A549 (cell line): ENCODE data around the gene CLASP1. TPM values are rescaled to one million over a fixed set of nuclear protein-coding genes. Genes with fewer than 3 reads are reported as not detected.
"Not testable (repeated sequence)": the region's sequence is repeated elsewhere in the genome, so short reads cannot be mapped to it uniquely, and the experiment has no call there.

Source experiments
- ATAC-seq, 2 experiments: fragments of 200-7000 bp in 1 of 2; fragments of >200 bp in 1 of 2; cut with Nextera tagmentation in 1 of 2; cut with Tn5 transposase in 1 of 2; 3 replicates each; pipeline versions ENCODE4 v1.8.0 to v1.9.1; 2018 to 2020; ENCODE audit warnings: mild to moderate bottlenecking in 1 of 2, moderate library complexity in 1 of 2
- CTCF ChIA-PET: fragments of 300-600 bp; sonication (Branson Sonifier 250); formaldehyde crosslinking; extraction: SDS; loops from one replicate; lab custom pipeline; 2021; ENCODE audit warnings: antibody characterized with exemption, inconsistent platforms; lab: Yijun Ruan, JAX
- POLR2A ChIA-PET: fragments of 350-600 bp; formaldehyde crosslinking; extraction: SDS; loops from one replicate; lab custom pipeline; 2021; ENCODE audit warnings: antibody characterized with exemption, inconsistent platforms; lab: Yijun Ruan, JAX
- DNase-seq, 2 experiments: peaks; one replicate each; pipeline versions ENCODE4 v3.0.0 to v3.0.0-alpha.2; 2011 to 2016; ENCODE audit warnings: low read depth in 1 of 2, low spot score in 1 of 2
- FAIRE-seq: peaks from 2 replicates; lab custom pipeline; 2011; peaks lifted over from hg19 to GRCh38; lab: Jason Lieb, UNC
- H3K27ac ChIP-seq, 2 experiments: fragments of >200 bp; sonication (Bioruptor Twin); formaldehyde crosslinking; 3 replicates each; pipeline ENCODE4 v1.5.1; 2016 to 2017
- H3K4me1 ChIP-seq: fragments of >200 bp; sonication (Bioruptor Twin); formaldehyde crosslinking; 3 replicates; pipeline ENCODE4 v1.6.1; 2016
- H3K4me2 ChIP-seq: fragments of >200 bp; sonication (Bioruptor Twin); formaldehyde crosslinking; 3 replicates; pipeline ENCODE4 v1.6.1; 2016
- H3K4me3 ChIP-seq: fragments of >200 bp; sonication (Bioruptor Twin); formaldehyde crosslinking; 3 replicates; pipeline ENCODE4 v1.5.1; 2016
- H3K9me3 ChIP-seq: fragments of >200 bp; sonication (Bioruptor Twin); formaldehyde crosslinking; 3 replicates; pipeline ENCODE4 v1.6.1; 2016
- BHLHE40 ChIP-seq: IDR thresholded peaks from 2 replicates; pipeline ENCODE4 v1.6.1; 2012; ENCODE audit warnings: low read depth, low read length, inconsistent platforms
- CBX8 ChIP-seq: fragments of 200-600 bp; sonication (generic); IDR thresholded peaks from 2 replicates; pipeline ENCODE4 v1.6.1; 2016
- EHMT2 ChIP-seq: fragments of 200-600 bp; sonication (generic); IDR thresholded peaks from 2 replicates; pipeline ENCODE4 v1.6.1; 2016; ENCODE audit warnings: antibody characterized with exemption, low read depth, mild to moderate bottlenecking, moderate library complexity
- FOSL2 ChIP-seq, 2 experiments: fragments of 450-650 bp in 1 of 2; fragments of >200 bp in 1 of 2; sonication (Bioruptor Twin) in 1 of 2; formaldehyde crosslinking; IDR thresholded peaks; 2 replicates each; pipeline versions ENCODE4 v1.5.0 to v1.6.1; 2016 to 2020; ENCODE audit warnings: mild to moderate bottlenecking in 1 of 2, moderate library complexity in 1 of 2
- HEYL ChIP-seq: fragments of 250-450 bp; sonication (Bioruptor Pico); IDR thresholded peaks from 2 replicates; pipeline ENCODE4 v1.8.0; 2021; ENCODE audit warnings: mild to moderate bottlenecking, moderate library complexity
- HOXA7 ChIP-seq: fragments of 250-450 bp; sonication (Bioruptor Pico); IDR thresholded peaks from 2 replicates; pipeline ENCODE4 v1.5.0; 2020; ENCODE audit warnings: mild to moderate bottlenecking, moderate library complexity
- KDM5A ChIP-seq: fragments of 200-600 bp; sonication (generic); IDR thresholded peaks from 2 replicates; pipeline ENCODE4 v1.6.1; 2016; ENCODE audit warnings: antibody characterized with exemption, mild to moderate bottlenecking
- MYC ChIP-seq: IDR thresholded peaks from 2 replicates; pipeline ENCODE4 v1.6.1; 2012; ENCODE audit warnings: mild to moderate bottlenecking, inconsistent platforms, low read length, improper control_type of control experiment, borderline replicate concordance
- RCOR1 ChIP-seq: fragments of 150-350 bp; IDR thresholded peaks from 2 replicates; pipeline ENCODE4 v1.6.1; 2014; ENCODE audit warnings: antibody characterized with exemption, low read length, low read depth
- RFX5 ChIP-seq: fragments of 450-650 bp; IDR thresholded peaks from 2 replicates; pipeline ENCODE4 v1.7.1; 2014; ENCODE audit warnings: antibody characterized with exemption, mild to moderate bottlenecking, moderate library complexity
- SMC3 ChIP-seq: fragments of >200 bp; sonication (Bioruptor Twin); formaldehyde crosslinking; IDR thresholded peaks from 3 replicates; pipeline ENCODE4 v1.6.1; 2018; ENCODE audit warnings: inconsistent platforms
- TP53 ChIP-seq: fragments of 250-450 bp; sonication (Bioruptor Pico); IDR thresholded peaks from 2 replicates; pipeline ENCODE4 v1.5.0; 2021; ENCODE audit warnings: mild to moderate bottlenecking, moderate library complexity
- ZSCAN20 ChIP-seq: fragments of 250-450 bp; sonication (Bioruptor Pico); IDR thresholded peaks from 2 replicates; pipeline ENCODE4 v1.8.0; 2022; ENCODE audit warnings: mild to moderate bottlenecking, moderate library complexity
- WGBS: methylation state at CpG from one replicate; pipeline ENCODE4 v1.1.6; 2017; ENCODE audit errors: missing lambda C conversion rate; 5-methylcytosine and 5-hydroxymethylcytosine counted together
- polyA plus RNA-seq, 4 experiments: library from polyadenylated mRNA; depleted of rRNA in 3 of 4; stranded (reverse); fragments of >200 nt; fragmentation: RNase III in 1 of 4; extraction: RNeasy Plus Mini Kit Qiagen cat#74134 plus additional on column Dnase treatment in 1 of 4; gene quantifications; 2 replicates in 3 of 4; 3 replicates in 1 of 4; pipeline ENCODE4 v1.2.3, GENCODE V29; 2011 to 2017
- TF ChIP-seq, protein P1 (sequence below): fragments of 150-350 bp; IDR thresholded peaks from 2 replicates; pipeline ENCODE4 v1.6.1; 2014; ENCODE audit warnings: low read depth, mild to moderate bottlenecking, low read length
- TF ChIP-seq, protein P2 (sequence below): fragments of >200 bp; sonication (Bioruptor Twin); formaldehyde crosslinking; IDR thresholded peaks from 2 replicates; pipeline ENCODE4 v1.6.1; 2016
- TF ChIP-seq, protein P3 (sequence below): fragments of 250-450 bp; sonication (Bioruptor Pico); IDR thresholded peaks from 2 replicates; pipeline ENCODE4 v1.5.0; 2021; ENCODE audit warnings: mild to moderate bottlenecking, moderate library complexity, borderline replicate concordance

The CLASP1 gene
- polyA plus RNA-seq, 2 of the 4 experiments (the other 2 are of a cell fraction): 11.7 to 15.8 TPM

DNA sequence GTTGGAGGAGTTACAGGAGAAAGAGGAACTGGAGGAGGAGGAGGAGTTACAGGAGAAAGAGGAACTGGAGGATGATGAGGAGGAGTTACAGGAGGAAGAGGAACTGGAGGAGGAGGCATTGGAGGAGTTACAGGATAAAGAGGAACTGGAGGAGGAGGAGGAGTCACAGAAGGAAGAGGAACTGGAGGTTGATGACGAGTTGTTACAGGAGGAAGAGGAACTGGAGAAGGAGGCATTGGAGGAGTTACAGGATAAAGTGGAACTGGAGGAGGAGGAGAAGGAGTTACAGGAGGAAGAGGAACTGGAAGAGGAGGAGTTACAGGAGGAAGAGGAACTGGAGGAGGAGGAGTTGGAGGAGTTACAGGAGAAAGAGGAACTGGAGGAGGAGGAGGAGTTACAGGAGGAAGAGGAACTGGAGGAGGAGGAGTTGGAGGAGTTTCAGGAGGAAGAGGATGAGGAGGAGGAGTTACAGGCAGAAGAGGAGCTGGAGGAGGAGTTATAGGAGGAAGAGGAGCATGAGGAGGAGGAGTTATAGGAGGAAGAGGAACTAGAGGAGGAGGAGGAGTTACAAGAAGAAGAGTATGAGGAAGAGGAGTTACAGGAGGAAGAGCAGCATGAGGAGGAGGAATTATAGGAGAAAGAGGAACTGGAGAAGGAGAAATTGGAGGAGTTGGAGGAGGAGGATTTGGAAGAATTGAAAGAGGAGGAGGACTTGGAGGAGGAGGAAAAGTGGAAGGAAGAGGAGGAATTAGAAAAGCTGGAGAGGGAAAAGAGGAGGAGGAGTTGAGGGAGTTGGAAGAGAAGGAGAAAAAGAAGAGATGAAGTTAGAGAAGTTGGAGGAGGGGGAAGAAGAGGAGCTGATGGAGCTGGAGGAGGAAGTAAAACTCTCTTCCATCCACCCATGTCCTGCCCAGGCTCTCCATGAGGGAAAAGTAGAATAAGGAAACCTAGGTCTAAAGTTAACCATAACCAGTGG is 37.2 kb downstream of the CLASP1 start:
- DNase-seq: no peak
- no peak for FAIRE-seq
- TF ChIP-seq SMC3 (no peak), MYC (no peak), CBX8 (no peak), FOSL2 (IDR thresholded peaks at IDR 0.05) (no peak), FOSL2 (CRISPR knock-in tag; IDR thresholded peaks at IDR 0.05) (no peak), KDM5A (no peak), RCOR1 (no peak), HOXA7 (no peak), RFX5 (no peak), BHLHE40 (no peak), TP53 (CRISPR knock-in tag) (no peak), ZSCAN20 (CRISPR knock-in tag) (no peak), HEYL (no peak), EHMT2 (no peak)
- TF ChIP-seq, protein P1, sequence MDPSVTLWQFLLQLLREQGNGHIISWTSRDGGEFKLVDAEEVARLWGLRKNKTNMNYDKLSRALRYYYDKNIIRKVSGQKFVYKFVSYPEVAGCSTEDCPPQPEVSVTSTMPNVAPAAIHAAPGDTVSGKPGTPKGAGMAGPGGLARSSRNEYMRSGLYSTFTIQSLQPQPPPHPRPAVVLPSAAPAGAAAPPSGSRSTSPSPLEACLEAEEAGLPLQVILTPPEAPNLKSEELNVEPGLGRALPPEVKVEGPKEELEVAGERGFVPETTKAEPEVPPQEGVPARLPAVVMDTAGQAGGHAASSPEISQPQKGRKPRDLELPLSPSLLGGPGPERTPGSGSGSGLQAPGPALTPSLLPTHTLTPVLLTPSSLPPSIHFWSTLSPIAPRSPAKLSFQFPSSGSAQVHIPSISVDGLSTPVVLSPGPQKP: no peak
- TF ChIP-seq, protein P2, sequence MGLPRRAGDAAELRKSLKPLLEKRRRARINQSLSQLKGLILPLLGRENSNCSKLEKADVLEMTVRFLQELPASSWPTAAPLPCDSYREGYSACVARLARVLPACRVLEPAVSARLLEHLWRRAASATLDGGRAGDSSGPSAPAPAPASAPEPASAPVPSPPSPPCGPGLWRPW: no peak
- TF ChIP-seq, protein P3, sequence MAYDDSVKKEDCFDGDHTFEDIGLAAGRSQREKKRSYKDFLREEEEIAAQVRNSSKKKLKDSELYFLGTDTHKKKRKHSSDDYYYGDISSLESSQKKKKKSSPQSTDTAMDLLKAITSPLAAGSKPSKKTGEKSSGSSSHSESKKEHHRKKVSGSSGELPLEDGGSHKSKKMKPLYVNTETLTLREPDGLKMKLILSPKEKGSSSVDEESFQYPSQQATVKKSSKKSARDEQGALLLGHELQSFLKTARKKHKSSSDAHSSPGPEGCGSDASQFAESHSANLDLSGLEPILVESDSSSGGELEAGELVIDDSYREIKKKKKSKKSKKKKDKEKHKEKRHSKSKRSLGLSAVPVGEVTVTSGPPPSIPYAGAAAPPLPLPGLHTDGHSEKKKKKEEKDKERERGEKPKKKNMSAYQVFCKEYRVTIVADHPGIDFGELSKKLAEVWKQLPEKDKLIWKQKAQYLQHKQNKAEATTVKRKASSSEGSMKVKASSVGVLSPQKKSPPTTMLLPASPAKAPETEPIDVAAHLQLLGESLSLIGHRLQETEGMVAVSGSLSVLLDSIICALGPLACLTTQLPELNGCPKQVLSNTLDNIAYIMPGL: no peak
- TF ChIP-seq, all 56 proteins: peak for 0
- Histone ChIP-seq H3K4me1 (no peaks in the 10 kb centered on the region), H3K9me3 (no peaks in the 10 kb centered on the region), H3K4me3 (no peak overlapping the region), H3K27ac (no peak overlapping the region), H3K4me2 (no peak overlapping the region)
- POLR2A ChIA-PET: no interaction called here
- CTCF ChIA-PET: interaction anchor here (0.6 kb wide), 1 partner anchor 125 kb away, joined by 3 read pairs; no protein-coding TSS in a partner anchor
- no peak for ATAC-seq
- WGBS: 88% methylated on average over 1 of the region's 1 CpG

DNA sequence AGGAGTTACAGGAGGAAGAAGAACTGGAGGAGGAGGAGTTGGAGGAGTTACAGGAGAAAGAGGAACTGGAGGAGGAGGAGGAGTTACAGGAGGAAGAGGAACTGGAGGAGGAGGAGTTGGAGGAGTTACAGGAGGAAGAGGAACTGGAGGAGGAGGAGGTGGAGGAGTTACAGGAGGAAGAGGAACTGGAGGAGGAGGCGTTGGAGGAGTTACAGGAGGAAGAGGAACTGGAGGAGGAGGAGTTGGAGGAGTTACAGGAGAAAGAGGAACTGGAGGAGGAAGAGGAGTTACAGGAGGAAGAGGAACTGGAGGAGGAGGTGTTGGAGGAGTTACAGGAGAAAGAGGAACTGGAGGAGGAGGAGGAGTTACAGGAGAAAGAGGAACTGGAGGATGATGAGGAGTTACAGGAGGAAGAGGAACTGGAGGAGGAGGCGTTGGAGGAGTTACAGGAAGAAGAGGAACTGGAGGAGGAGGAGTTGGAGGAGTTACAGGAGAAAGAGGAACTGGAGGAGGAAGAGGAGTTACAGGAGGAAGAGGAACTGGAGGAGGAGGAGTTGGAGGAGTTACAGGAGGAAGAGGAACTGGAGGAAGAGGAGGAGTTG is 38.1 kb downstream of the CLASP1 start:
- H3K4me2 ChIP-seq, POLR2A ChIA-PET, DNase-seq, H3K4me3 ChIP-seq, FAIRE-seq, H3K4me1 ChIP-seq, H3K27ac ChIP-seq, ATAC-seq, H3K9me3 ChIP-seq, CTCF ChIA-PET: not testable (repeated sequence)
- 88% methylated on average over 2 of the region's 2 CpGs for WGBS

DNA sequence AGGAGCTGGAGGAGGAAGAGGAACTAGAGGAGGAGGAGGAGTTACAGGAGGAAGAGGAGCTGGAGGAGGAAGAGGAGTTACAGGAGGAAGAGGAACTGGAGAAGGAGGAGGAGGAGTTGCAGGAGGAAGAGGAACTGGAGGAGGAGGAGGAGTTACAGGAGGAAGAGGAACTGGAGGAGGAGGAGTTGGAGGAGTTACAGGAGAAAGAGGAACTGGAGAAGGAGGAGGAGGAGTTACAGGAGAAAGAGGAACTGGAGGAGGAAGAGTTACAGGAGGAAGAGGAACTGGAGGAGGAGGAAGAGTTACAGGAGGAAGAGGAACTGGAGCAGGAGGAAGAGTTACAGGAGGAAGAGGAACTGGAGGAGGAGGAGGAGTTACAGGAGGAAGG is 38.8 kb downstream of the CLASP1 start:
- CTCF ChIA-PET, POLR2A ChIA-PET, ATAC-seq: not testable (repeated sequence)

More for the DNA sequence above, 38.8 kb downstream of the CLASP1 start:
- H3K4me3 ChIP-seq, FAIRE-seq, H3K27ac ChIP-seq, H3K9me3 ChIP-seq, H3K4me1 ChIP-seq, DNase-seq, H3K4me2 ChIP-seq: not testable (repeated sequence)
